ENCODE measurements around the gene DDIT3. TPM values are rescaled to one million over a fixed set of nuclear protein-coding genes. Genes with fewer than 3 reads are reported as not detected.

Gene DDIT3
- polyA plus RNA-seq, 3 donors, result 9.3 to 163 (median 9.4) TPM

DNA sequence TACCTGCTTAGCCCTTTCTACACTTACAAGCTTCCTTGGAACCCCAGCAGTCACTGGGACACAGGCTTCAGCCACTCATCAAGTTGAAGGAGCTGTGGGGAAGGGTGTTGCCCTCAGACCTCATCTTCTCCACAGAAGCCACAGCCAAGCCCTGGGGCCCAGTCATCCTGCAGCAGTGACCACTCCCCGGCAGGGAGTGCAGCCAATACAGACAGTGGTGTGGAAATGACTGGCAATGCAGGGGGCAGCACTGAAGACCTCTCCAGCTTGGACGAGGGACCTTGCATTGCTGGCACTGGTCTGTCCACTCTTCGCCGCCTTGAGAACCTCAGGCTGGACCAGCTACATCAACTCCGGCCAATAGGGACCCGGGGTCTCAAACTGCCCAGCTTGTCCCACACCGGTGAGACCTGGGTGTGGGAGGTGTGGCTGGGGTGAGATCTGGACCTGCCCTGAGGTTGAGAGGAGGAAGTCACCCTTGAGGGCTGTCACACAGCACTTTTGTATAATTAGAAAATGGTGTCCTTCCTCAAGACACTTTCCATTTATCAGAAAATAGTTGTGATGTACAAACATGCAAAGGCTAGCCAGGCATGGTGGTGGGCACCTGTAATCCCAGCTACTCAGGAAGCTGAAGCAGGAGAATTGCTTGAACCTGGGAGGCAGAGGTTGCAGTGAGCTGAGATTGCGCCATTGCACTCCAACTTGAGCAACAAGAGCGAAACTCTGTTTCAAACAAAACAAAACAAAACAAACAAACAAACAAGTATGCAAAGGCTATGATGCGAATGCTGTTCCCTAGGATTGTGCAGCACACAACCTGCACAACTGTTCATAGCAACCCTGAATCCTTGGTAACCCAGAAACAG is 50.8 kb downstream of the DDIT3 start:
- peak overlapping the region in 3 of 7 donors; percentile 26 to 76 (median 41) for H3K27ac Mint-ChIP-seq

DNA sequence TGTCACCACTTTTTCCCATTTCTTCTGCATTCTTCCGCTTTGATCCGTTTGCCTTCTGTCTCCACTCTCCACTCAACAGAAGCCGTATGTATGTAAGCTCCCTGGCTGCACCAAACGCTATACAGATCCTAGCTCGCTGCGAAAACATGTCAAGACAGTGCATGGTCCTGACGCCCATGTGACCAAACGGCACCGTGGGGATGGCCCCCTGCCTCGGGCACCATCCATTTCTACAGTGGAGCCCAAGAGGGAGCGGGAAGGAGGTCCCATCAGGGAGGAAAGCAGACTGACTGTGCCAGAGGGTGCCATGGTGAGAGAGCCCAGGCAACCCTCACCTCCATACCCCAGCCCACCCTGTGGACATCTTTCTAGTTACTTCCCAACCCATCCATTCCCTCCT is 52.4 kb downstream of the DDIT3 start:
- TF ChIP-seq, protein P1, sequence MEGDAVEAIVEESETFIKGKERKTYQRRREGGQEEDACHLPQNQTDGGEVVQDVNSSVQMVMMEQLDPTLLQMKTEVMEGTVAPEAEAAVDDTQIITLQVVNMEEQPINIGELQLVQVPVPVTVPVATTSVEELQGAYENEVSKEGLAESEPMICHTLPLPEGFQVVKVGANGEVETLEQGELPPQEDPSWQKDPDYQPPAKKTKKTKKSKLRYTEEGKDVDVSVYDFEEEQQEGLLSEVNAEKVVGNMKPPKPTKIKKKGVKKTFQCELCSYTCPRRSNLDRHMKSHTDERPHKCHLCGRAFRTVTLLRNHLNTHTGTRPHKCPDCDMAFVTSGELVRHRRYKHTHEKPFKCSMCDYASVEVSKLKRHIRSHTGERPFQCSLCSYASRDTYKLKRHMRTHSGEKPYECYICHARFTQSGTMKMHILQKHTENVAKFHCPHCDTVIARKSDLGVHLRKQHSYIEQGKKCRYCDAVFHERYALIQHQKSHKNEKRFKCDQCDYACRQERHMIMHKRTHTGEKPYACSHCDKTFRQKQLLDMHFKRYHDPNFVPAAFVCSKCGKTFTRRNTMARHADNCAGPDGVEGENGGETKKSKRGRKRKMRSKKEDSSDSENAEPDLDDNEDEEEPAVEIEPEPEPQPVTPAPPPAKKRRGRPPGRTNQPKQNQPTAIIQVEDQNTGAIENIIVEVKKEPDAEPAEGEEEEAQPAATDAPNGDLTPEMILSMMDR (IDR thresholded peaks at IDR 0.05), result no peak
- Histone ChIP-seq H3K27me3 (ENCODE audit: control insufficient read depth in 2 of 2, insufficient read depth in 2 of 2, low read length in 2 of 2) (peaks cover 0 to 6% of the 10 kb centered on the region in 2 donors), H2AFZ (ENCODE audit: insufficient read depth, low read depth, low read length, poor library complexity, severe bottlenecking) (no peak overlapping the region), H3K79me2 (ENCODE audit: insufficient read depth, low read length) (peaks cover 12% of the 10 kb centered on the region), H3K9me3 (replicated peaks in 1 of 2; ENCODE audit: control insufficient read depth in 1 of 2, insufficient read depth in 1 of 2, low read length in 2 of 2) (no peaks in the 10 kb centered on the region), H4K20me1 (ENCODE audit: insufficient read depth, low read length) (peaks cover 71% of the 10 kb centered on the region), H3K4me3 (replicated peaks in 1 of 3; ENCODE audit: low read depth in 2 of 3, low read length in 3 of 3) (no peak overlapping the region), H3K9ac (ENCODE audit: insufficient read depth, low read length, poor library complexity, severe bottlenecking) (no peak overlapping the region), H3K36me3 (replicated peaks in 1 of 2; ENCODE audit: control insufficient read depth in 1 of 2, insufficient read depth in 2 of 2, low read length in 2 of 2) (peaks cover 40 to 59% of the 10 kb centered on the region in 2 donors), H3K27ac (ENCODE audit: low read depth in 1 of 2, low read length in 2 of 2) (no peak overlapping the region), H3K4me1 (ENCODE audit: control insufficient read depth in 1 of 2, insufficient read depth in 2 of 2, low read length in 2 of 2) (peaks cover 26 to 40% of the 10 kb centered on the region in 2 donors), H3K4me2 (replicated peaks; ENCODE audit: extremely low read depth, low read length, poor library complexity, severe bottlenecking) (no peak overlapping the region)
- H3K27me3 Mint-ChIP-seq (ENCODE audit: low read depth in 3 of 3), result peaks cover 19 to 23% (median 20%) of the 10 kb centered on the region in 3 donors
- H3K4me1 Mint-ChIP-seq, result peaks cover 50% of the 10 kb centered on the region
- 96% methylated on average over 9 of the region's 11 CpGs for WGBS (ENCODE audit: insufficient coverage)
- intact Hi-C loops (cut with micrococcal nuclease), result no loop called here
- H3K27ac Mint-ChIP-seq, result peak overlapping the region in 3 of 7 donors; percentile 7 to 74 (median 50)
- H3K36me3 Mint-ChIP-seq, result peaks cover 46 to 60% of the 10 kb centered on the region in 2 donors
- H3K4me3 Mint-ChIP-seq, result no peak overlapping the region
- DNase-seq, result no peak
- peaks cover 0 to 4% (median 0%) of the 10 kb centered on the region in 7 donors for H3K9me3 Mint-ChIP-seq

More for the DNA sequence above, 50.8 kb downstream of the DDIT3 start:
- intact Hi-C loops (cut with micrococcal nuclease), result loop anchor here in 1 of 2 donors (10.0 kb wide), 2 partner anchors 75 to 155 kb away; partner anchors contain the start of gene DCTN2
- Mint-ChIP-seq H3K4me3 (no peak overlapping the region), H3K27me3 (ENCODE audit: low read depth in 3 of 3) (peaks cover 6 to 9% (median 6%) of the 10 kb centered on the region in 3 donors), H3K9me3 (peaks cover 0 to 4% (median 0%) of the 10 kb centered on the region in 7 donors), H3K4me1 (peaks cover 54% of the 10 kb centered on the region), H3K36me3 (peaks cover 60 to 76% of the 10 kb centered on the region in 2 donors)
- WGBS (ENCODE audit: insufficient coverage), result 79% methylated on average over 5 of the region's 10 CpGs
- no peak for DNase-seq
- Histone ChIP-seq H3K9ac (ENCODE audit: insufficient read depth, low read length, poor library complexity, severe bottlenecking) (no peak overlapping the region), H3K4me3 (replicated peaks in 1 of 3; ENCODE audit: low read depth in 2 of 3, low read length in 3 of 3) (no peak overlapping the region), H3K9me3 (replicated peaks in 1 of 2; ENCODE audit: control insufficient read depth in 1 of 2, insufficient read depth in 1 of 2, low read length in 2 of 2) (no peaks in the 10 kb centered on the region), H3K4me1 (ENCODE audit: control insufficient read depth in 1 of 2, insufficient read depth in 2 of 2, low read length in 2 of 2) (peaks cover 32 to 51% of the 10 kb centered on the region in 2 donors), H3K36me3 (replicated peaks in 1 of 2; ENCODE audit: control insufficient read depth in 1 of 2, insufficient read depth in 2 of 2, low read length in 2 of 2) (peaks cover 53 to 74% of the 10 kb centered on the region in 2 donors), H4K20me1 (ENCODE audit: insufficient read depth, low read length) (peaks cover 87% of the 10 kb centered on the region), H3K4me2 (replicated peaks; ENCODE audit: extremely low read depth, low read length, poor library complexity, severe bottlenecking) (no peak overlapping the region), H3K79me2 (ENCODE audit: insufficient read depth, low read length) (peaks cover 25% of the 10 kb centered on the region), H3K27me3 (ENCODE audit: control insufficient read depth in 2 of 2, insufficient read depth in 2 of 2, low read length in 2 of 2) (peaks cover 0 to 4% of the 10 kb centered on the region in 2 donors), H3K27ac (ENCODE audit: low read depth in 1 of 2, low read length in 2 of 2) (no peak overlapping the region), H2AFZ (ENCODE audit: insufficient read depth, low read depth, low read length, poor library complexity, severe bottlenecking) (no peak overlapping the region)
- TF ChIP-seq, protein P1 (IDR thresholded peaks at IDR 0.05), result no peak
